DMS53 treated with DMSO at 0.1 percent for 48 hours (cell line): ENCODE data around the gene TDO2.

ENCODE experiments used
- DNase-seq: peaks from one replicate; lab custom pipeline; 2025; ENCODE audit not compliant: unreplicated experiment; lab: John Stamatoyannopoulos, UW

TDO2 gene

DNA sequence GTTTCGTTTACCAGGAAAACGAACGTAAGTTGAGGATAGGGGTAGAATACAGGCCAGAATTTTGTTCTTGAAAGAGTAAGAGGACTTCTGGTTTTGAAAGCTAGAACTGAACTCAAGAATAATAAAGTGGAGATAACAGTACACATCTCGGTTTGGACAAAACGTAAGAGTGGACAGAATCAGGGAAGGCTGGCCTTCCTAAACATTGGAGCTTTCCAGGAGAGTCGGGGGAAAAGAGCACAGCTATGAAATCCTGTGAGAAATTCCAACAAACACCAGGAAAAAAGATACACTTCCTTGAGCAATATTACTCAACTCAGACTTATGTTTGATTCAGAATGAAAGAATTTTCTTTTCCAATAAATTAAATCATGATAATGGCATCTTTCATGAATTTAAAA, 49.0 kb downstream of the TDO2 start:
- no peak for DNase-seq

DNA sequence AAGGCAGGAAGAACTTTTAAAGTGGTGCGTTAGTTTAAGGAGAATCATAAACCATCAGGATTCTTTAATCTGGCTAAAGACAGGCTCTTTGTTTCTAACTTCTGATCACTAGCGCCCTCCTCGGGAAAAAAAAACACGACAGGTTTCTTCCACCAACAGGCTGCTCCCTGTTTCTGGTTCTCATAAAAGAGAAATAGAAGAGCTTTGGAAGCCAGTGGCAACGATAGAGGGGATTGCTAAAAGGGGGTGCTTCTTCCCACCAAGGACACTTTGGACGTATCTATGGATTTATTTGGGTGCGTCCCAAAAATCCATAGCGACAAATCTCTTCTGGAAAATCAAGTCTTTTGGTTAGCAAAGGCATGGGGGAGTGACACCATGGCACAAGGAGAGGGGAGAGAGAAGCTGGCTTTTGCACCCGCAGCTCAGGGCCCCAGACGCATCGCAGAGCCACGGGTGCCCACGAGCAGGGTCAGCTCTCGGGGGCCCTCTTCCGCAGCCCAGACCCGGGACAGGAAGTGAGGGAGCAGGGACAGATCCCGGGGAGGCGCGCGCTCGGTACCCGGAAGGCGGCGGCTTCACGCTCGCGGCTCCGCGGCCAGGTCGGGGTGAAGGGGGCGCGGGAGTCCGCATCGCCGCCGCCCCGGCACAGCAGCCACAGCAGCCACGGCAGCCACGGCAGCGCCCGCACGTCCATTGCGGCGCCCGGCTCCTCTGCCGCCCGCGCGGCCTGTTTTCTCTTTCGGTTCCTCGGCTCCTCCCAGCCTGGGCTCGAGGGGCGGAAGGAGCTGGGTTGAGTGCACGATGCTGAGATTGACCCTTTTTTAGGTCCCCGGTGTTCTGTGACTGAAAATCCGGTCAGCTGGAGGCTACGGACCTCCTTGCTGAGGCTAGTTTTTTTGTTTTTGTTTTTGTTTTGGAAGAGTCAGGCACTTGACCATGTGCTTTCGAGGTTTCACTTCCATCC, 49.9 kb downstream of the TDO2 start, which contains the start of gene CTSO:
Gene CTSO, minus strand, starts transcription at position 716 of the 967 bp plus-strand sequence. Its CDS starts 19 bp downstream, at position 697.
- peak; percentile 58 for DNase-seq

DNA sequence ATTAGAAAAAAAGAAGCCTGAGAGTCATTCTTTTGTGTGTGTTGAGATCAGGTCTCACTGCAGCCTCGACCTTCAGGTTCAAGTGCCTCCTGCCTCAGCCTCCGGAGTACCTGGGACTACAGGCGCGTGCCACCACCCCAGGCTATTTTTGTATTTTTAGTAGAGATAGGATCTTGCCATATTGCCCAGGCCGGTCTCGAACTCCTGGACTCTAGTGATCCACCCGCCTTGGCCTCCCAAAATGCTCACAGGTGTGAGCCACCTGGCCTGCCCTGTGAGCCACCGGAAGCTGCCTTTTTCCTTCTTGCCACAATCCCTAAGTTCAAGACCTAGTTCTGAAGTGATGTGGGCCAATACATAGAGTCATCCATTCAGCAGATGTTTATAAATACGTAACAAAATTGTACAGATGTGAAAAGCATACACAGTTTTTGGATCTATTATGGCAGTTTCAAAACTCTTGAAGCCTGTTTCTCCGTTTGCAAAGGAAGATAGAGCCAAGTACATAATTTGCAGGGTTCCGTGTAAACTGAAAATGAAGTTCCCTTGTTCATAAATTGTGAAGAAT, 50.7 kb downstream of the TDO2 start:
- no peak for DNase-seq

DNA sequence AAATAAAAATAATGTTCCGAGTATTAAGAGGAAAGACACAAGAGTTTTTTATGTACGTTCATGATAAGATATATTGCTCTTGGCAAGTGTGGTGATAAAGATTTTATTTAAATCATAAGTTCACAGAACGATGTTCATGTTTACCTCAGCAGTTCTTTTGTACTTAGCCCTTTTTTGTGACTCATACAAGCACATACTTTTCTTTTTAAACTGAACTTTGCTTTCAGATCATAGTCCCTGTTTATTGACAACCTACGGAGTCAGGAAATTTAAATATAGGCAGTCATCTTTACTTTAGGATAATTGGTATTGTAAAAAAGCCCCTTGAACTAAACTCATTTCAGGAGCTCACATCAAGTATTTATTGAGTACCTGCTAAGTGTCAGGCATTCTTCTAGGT, 51.4 kb downstream of the TDO2 start:
- no peak for DNase-seq

DNA sequence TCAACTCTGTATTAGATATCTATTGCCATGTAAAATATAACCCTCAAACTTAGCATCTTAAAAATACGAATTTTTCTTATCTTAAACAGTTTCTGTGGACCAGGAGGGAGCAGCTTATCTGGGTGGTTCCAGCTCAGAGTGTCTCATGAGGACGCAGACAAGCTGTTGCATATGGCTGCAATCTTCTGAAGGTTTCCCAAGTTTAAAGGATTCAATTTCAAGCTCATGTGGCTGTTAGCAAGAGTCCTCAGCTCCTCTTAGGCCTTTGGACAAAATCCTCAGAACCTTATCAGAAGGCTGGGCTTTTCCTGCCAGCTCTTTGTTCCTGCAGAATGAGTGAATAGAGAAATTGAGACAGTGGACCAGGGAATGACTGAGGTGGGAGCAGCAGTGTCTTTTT, 53.0 kb downstream of the TDO2 start:
- DNase-seq = no peak

DNA sequence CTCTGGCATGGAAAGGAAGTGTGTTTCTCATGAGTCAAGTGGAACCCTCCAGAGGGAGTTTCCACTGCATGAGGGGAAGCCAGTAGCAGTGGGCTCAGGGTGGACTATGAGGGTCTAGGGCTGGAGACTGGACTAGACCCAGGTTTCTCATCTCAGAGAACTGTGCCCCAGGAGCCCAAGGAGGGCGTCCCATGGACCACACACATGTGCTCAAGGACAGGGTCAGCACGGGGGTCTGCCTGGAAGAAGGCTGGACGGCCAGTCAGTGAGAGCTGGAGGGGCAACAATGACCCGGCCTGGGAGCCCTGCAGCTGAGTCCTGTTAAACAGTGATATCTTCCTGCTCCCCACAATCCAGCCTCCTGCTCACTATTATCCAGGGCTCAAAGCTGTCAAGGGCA, 55.9 kb downstream of the TDO2 start:
- DNase-seq = no peak

DNA sequence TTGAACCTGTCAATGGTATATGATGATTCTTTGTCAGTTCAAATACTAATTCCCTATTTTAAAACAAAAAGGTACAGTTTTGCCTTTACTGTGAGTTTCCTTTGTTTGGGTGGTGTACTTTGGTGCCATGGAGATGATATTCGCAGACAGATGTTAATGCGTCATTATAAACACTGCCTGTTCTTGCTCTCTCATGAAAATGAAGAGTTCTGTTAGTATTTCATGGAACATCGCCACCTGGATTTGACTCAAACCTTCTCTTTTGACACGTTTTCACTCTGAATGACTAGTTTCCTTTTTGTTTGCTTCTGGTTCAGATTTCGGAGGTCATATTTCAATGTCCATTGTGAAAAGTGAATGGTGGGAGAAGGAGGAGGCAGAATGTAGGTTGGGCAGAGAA, 57.0 kb downstream of the TDO2 start:
- no peak for DNase-seq

DNA sequence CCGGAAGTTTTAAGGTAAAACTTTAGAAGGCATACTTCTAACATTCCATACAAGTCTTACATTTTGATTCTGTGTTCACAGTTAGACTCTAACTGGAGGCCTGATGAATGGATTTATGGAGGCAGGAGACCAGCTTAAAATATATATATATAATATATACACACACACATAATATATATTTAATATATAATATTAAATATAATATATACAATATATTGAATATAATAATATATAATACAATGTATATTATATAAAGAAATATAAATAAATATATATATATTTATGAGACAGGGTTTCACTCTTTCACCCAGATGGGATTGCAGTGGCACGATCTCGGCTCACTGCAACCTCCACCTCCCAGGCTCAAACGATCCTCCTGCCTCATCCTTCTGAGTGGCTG, 58.1 kb downstream of the TDO2 start:
- DNase-seq = no peak

DNA sequence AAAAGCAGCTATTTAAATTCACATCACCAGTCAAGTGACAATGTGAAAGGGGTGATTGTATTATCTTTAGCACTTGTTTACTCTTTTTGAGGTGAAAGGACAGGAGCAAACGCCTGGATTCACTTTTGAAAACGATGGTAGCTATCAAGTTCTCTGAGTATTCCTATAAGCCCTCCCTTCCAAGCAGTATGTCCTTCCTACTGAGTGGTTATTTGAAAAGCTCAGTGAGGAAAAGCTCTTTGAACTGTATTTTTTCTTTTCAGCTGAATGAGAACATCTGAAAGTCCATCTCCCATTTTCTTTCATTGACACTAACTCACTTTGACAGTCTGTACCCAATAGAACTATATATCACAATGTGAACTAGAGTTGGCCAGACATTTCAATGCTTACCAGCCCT, 59.3 kb downstream of the TDO2 start:
- no peak for DNase-seq

DNA sequence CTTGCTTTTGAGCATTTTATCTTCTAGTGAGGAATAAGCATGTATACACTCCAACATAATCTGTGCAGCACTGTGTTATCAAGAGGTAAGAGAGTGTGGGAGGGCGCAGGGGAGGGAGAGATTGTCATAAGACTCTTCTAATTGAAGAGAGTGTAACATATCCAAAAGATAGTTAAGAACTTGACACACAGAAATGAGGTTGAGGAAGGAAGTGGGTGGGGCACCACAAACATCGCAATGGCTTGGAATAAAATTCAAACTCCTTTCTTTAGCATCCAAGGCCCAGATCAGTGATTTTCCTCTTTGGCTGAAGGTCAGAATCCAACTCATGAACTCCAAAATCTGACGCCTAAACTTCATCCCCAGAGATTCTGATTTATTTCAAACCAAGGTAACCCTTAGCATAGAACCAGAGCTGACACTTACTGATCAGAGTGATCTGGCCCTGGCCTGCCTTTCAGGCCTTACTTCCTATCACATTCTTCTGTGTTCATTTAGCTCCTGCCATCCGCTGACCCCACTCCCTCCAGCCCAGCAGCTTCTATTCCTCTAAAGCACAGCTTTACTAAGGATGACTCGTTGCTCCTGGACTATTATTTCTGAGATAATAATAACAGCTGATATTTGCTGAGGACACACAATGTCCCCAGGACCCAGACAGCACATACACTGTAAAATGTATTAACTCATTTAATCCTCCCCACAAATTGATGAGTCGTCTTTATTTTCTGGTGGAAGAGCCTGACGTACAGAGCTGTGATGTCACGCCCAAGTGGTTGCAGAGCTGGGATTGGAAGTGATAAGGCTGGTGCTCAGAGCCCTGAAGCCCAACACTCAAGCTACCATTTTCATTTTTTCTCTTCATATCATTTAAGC, 60.8 kb downstream of the TDO2 start:
- no peak for DNase-seq

DNA sequence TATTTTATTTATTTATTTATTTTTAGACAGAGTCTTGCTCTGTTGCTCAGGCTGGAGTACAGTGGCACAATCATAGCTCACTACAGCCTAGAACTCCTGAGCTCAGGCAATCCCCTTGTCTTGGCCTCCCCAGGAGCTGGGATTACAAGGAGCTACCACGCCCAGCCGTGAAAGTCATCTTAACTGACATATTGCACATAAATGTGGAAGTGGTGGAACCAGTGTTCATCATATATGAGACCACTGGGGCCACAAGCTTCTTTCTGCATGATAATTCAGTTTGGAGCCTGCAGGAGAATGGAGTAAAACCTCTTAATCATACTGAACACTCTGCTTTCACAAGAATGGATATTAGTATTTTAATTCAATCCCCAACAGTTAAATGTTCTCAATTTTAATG, 62.7 kb downstream of the TDO2 start:
- no peak for DNase-seq

DNA sequence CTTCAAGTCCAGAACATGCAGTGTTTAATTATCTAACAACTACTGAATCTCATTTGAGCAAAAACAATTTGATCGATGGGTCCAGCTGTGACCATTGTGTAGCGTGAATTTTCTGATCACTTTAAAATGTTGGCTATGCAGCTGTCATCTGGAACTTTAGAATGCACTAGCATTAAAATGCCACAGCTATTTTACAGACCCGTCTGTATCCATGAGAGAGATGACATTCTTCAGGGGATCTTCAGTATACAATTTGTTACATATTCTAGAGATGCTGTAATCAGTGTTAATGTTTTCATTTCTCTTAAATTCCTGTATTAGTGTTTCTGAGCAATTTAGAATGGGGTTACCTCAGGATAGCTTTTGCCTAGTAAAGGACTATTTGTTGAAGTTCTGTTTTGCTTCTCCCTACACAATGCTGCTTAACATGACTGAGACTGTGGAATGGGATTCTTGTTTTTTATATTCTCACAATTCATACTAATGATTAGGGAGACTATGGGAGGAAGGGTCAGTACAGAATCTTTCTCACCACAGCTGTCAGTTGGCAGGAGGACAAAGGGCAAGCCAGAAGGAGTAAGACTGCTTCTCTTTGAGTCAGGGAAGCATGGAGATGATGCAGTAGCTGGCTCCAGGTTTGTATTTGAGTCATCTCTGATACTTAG, 63.4 kb downstream of the TDO2 start:
- no peak for DNase-seq
